Spleen (tissue), 7 donors: ENCODE results near the gene CYP26A1.

Experiments
- CTCF ChIP-seq, 11 experiments: fragments of 200-600 bp in 7 of 11; fragments of 450-650 bp in 4 of 11; sonication (generic) in 4 of 11; IDR thresholded peaks in 8 of 11; conservative IDR thresholded peaks in 3 of 11; 1 replicate in 7 of 11; 2 replicates in 4 of 11; pipeline versions ENCODE4 v1.4.0 to v1.8.0; 2016 to 2021; ENCODE audit warnings: antibody characterized with exemption in 11 of 11, inconsistent platforms in 4 of 11, mild to moderate bottlenecking in 1 of 11
- POLR2A ChIP-seq, 3 donors: fragments of 450-650 bp; IDR thresholded peaks; one replicate each; pipeline ENCODE4 v1.5.1; 2017; ENCODE audit warnings: antibody characterized with exemption in 3 of 3, mild to moderate bottlenecking in 1 of 3
- POLR2AphosphoS5 ChIP-seq, 3 donors: sonication (generic); formaldehyde crosslinking; IDR thresholded peaks; one replicate each; pipeline ENCODE4 v1.5.1; 2017; ENCODE audit warnings: antibody characterized with exemption in 3 of 3
- donor health status: DM: no; HTN: no; CAD: no; lungs with moderate emphysema.
- donor health status: DM: no; HTN: no; CAD: no.
- donor health status: DM: no; HTN: no; CAD: no.

- TF ChIP-seq POLR2A (IDR thresholded peaks at IDR 0.05), result no peak
- no peak for TF ChIP-seq CTCF (IDR thresholded peaks at IDR 0.05 in 8 of 11, conservative IDR thresholded peaks at IDR 0.05 in 3 of 11)
- no peak for TF ChIP-seq POLR2AphosphoS5 (IDR thresholded peaks at IDR 0.05)
Observed at GRCh38 chr10:93113042-93113441, 39.3 kb downstream of the CYP26A1 start.
